Measurements from ENCODE around the gene ADAP1. TPM values are rescaled to one million over a fixed set of nuclear protein-coding genes. Genes with fewer than 3 reads are reported as not detected.

The ADAP1 gene
- total and polyA plus RNA-seq, 2 of the 13 experiments (the other 11 are each of a cell fraction or from before 2014, with no cell fraction given) = 10.5 to 24.6 TPM

- TF ChIP-seq, protein P1, sequence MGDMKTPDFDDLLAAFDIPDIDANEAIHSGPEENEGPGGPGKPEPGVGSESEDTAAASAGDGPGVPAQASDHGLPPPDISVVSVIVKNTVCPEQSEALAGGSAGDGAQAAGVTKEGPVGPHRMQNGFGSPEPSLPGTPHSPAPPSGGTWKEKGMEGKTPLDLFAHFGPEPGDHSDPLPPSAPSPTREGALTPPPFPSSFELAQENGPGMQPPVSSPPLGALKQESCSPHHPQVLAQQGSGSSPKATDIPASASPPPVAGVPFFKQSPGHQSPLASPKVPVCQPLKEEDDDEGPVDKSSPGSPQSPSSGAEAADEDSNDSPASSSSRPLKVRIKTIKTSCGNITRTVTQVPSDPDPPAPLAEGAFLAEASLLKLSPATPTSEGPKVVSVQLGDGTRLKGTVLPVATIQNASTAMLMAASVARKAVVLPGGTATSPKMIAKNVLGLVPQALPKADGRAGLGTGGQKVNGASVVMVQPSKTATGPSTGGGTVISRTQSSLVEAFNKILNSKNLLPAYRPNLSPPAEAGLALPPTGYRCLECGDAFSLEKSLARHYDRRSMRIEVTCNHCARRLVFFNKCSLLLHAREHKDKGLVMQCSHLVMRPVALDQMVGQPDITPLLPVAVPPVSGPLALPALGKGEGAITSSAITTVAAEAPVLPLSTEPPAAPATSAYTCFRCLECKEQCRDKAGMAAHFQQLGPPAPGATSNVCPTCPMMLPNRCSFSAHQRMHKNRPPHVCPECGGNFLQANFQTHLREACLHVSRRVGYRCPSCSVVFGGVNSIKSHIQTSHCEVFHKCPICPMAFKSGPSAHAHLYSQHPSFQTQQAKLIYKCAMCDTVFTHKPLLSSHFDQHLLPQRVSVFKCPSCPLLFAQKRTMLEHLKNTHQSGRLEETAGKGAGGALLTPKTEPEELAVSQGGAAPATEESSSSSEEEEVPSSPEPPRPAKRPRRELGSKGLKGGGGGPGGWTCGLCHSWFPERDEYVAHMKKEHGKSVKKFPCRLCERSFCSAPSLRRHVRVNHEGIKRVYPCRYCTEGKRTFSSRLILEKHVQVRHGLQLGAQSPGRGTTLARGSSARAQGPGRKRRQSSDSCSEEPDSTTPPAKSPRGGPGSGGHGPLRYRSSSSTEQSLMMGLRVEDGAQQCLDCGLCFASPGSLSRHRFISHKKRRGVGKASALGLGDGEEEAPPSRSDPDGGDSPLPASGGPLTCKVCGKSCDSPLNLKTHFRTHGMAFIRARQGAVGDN (CRISPR knock-in tag; IDR thresholded peaks at IDR 0.05) = peak; percentile 69; the same call in 1 of the 2 replicates
- TF ChIP-seq EZH2 (conservative IDR thresholded peaks at IDR 0.05; ENCODE audit: low read depth, low read length) = no peak
- no peak for TF ChIP-seq ZNF556 (CRISPR knock-in tag; IDR thresholded peaks at IDR 0.05; ENCODE audit: borderline replicate concordance)
- TF ChIP-seq ZNF468 (CRISPR knock-in tag; IDR thresholded peaks at IDR 0.05) = no peak
- 0 out of 2 replicates have a peak, but pooled peaks have one; percentile 38 for TF ChIP-seq ZC3H4 (CRISPR knock-in tag; IDR thresholded peaks at IDR 0.05; ENCODE audit: borderline replicate concordance)
- peak; percentile 14; the same call in 1 of the 2 replicates for TF ChIP-seq ZNF747 (CRISPR knock-in tag; IDR thresholded peaks at IDR 0.05; ENCODE audit: borderline replicate concordance)
- no peak for TF ChIP-seq ZNF7 (CRISPR knock-in tag; IDR thresholded peaks at IDR 0.05)
- no peak for TF ChIP-seq PPARG (CRISPR knock-in tag; conservative IDR thresholded peaks at IDR 0.05)
- TF ChIP-seq TAF1 (CRISPR knock-in tag; IDR thresholded peaks at IDR 0.05) = no peak
- no peak for TF ChIP-seq ZFP36 (IDR thresholded peaks at IDR 0.05; ENCODE audit: borderline replicate concordance, low read depth, low read length, partially characterized antibody)
- TF ChIP-seq FOXA3 (CRISPR knock-in tag; IDR thresholded peaks at IDR 0.05) = no peak
- no peak for TF ChIP-seq SAFB2 (CRISPR knock-in tag; IDR thresholded peaks at IDR 0.05; ENCODE audit: borderline replicate concordance, low read depth)
- TF ChIP-seq MEF2D (CRISPR knock-in tag; IDR thresholded peaks at IDR 0.05) = 0 out of 2 replicates have a peak, but pooled peaks have one; percentile 42
- peak; percentile 55; the same call in 1 of the 2 replicates for TF ChIP-seq TOPORS (CRISPR knock-in tag; IDR thresholded peaks at IDR 0.05)
- TF ChIP-seq, protein P2, sequence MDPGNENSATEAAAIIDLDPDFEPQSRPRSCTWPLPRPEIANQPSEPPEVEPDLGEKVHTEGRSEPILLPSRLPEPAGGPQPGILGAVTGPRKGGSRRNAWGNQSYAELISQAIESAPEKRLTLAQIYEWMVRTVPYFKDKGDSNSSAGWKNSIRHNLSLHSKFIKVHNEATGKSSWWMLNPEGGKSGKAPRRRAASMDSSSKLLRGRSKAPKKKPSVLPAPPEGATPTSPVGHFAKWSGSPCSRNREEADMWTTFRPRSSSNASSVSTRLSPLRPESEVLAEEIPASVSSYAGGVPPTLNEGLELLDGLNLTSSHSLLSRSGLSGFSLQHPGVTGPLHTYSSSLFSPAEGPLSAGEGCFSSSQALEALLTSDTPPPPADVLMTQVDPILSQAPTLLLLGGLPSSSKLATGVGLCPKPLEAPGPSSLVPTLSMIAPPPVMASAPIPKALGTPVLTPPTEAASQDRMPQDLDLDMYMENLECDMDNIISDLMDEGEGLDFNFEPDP (CRISPR knock-in tag; conservative IDR thresholded peaks at IDR 0.05) = no peak
- TF ChIP-seq HNRNPK (IDR thresholded peaks at IDR 0.05; ENCODE audit: low read depth, low read length, poor library complexity, severe bottlenecking) = no peak
- TF ChIP-seq KLF16 (CRISPR knock-in tag; IDR thresholded peaks at IDR 0.05) = no peak
- no peak for TF ChIP-seq ZNF670 (CRISPR knock-in tag; IDR thresholded peaks at IDR 0.05; ENCODE audit: borderline replicate concordance)
- TF ChIP-seq, protein P3, sequence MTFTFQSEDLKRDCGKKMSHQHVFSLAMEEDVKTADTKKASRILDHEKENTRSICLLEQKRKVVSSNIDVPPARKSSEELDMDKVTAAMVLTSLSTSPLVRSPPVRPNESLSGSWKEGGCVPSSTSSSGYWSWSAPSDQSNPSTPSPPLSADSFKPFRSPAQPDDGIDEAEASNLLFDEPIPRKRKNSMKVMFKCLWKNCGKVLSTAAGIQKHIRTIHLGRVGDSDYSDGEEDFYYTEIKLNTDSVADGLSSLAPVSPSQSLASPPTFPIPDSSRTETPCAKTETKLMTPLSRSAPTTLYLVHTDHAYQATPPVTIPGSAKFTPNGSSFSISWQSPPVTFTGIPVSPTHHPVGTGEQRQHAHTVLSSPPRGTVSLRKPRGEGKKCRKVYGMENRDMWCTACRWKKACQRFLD (CRISPR knock-in tag; IDR thresholded peaks at IDR 0.05; ENCODE audit: borderline replicate concordance) = 0 out of 2 replicates have a peak, but pooled peaks have one; percentile 10
- 0 out of 2 replicates have a peak, but pooled peaks have one; percentile 13 for TF ChIP-seq ARHGAP35 (CRISPR knock-in tag; IDR thresholded peaks at IDR 0.05; ENCODE audit: borderline replicate concordance)
Observed at GRCh38 chr7:991729-992656, 37.5 kb upstream of the ADAP1 start (continued).
